ENCODE results near the gene ELFN1.

Gene ELFN1

GRCh38 chr7:1729773-1730172 is 59.7 kb downstream of the ELFN1 start:
- no peak for DNase-seq

- no peak for DNase-seq
These were observed 62.0 kb downstream of the ELFN1 start for GRCh38 chr7:1732072-1732471.

GRCh38 chr7:1732645-1733044 is 62.6 kb downstream of the ELFN1 start:
- DNase-seq = no peak

DNA sequence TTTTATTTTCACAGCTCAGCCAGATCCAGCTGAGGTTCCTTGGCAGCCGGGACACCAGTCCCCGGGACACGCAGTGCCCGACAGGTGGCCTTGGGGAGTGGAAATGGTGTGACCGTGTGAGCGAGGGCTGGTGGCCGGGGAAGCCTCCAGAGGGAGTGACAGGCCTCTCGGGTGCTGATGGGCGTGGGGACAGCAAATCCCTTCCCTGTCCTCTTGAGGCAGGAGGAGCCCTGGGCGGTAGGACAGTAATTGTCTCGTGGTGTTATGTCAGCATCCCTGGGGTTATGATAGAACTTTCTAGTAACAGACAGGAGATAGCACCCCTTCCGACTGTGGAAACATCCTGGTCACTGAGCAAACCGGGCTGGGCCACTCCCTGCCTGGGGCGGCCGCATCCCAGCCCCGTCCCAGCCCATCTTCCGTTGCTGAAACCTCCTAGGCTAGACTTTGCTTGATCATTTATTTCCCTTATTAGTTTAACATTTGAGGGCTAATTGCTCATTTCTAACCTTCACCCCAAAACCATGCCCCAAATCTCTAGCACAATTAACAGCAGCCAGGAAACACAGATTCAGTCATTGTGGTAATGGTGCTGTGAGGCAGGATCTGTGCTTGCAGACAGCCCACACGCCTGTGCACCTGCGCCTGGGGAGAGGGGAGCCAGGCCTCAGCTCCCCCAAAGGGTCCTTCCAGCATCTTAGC is 63.3 kb downstream of the ELFN1 start:
- DNase-seq = no peak

DNA sequence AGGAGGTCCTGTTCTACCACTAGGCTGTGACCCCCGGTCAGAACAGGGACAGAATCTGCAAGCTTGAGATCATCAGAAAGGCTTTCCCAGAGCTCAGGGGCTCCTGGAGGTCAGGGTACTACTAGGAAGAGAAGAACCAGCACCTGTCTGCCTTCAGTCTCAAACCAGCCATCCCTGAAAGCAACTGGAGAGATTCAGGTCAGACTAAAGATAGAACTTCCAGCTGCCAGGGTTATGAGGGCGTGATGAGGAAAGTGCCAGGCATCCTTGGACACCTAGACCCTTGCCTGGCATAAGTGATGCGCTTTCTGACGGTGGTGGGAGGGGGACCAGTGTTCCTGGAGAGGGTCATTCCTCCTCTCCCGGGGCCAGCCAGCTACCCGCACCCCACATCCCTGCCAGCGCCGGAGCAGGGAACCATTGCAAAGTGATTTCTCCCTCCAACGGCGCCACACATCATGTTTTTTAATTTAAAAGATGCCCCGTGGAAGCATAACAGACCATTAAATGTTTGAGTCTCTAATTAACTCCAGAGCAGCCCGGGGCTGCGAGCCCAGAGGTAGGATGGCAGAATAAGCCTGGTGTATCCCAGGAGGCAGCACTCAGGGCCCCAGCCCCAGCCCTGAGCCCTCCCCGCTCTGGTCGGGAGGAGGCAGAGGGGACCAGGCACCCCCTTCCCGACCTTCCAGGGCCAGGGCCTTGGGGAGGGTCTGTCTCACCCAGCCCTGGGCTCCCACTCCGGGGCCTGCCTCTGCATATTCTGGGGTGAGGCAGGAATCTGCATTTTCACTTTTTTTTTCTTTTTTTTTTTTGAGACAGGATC is 64.0 kb downstream of the ELFN1 start:
- no peak for DNase-seq

DNA sequence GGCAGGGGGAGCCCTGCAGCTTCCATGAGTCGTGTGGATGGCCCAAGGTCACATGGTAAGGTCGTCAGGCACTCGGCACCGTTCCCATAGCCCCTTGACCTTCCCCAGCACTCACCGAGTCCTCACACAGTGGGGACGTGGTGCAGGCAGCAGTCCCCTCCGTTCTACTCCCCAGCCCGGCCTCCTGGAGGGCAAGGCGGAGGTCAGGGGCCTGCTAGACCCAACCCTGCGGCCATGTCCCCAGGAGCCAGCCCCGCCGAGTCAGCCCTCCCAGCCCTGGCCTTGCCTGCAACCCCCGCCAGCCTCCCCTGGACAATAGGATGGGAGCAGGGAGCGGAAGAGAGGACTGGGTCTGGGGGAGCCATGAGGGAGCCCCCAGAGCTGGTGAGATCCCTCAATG is 65.2 kb downstream of the ELFN1 start:
- no peak for DNase-seq

DNA sequence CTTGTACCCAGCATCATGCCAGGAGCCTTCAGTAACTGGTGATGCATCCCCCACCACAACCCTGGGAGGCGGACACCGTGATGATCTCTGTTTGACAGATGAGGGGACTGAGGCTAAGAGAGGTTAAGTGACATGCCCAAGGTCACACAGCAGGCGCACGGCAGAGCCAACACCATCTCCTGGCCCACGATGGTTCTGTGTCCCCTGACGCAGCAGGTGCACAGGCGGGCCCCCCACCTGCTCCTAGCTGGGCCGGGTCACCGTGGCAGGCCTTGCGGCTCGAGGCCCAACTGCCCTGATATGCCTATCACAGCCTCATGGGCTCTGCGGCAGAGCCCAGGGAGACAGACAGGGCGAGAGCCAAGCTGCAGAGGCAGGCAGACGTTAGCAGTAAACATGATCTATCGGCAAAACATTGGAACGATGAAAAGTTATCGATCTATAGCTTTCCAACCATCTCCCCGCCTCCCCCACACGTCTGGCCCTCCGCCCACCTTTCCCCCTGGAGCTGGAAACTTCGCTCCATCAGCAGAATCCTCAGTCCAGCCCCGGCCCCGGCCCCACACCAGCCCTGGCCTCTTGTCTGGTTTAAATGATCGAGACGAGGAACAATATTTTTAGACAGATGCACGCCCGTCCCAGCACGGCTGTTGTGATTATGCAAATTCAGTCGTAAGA is 65.9 kb downstream of the ELFN1 start:
- no peak for DNase-seq

DNA sequence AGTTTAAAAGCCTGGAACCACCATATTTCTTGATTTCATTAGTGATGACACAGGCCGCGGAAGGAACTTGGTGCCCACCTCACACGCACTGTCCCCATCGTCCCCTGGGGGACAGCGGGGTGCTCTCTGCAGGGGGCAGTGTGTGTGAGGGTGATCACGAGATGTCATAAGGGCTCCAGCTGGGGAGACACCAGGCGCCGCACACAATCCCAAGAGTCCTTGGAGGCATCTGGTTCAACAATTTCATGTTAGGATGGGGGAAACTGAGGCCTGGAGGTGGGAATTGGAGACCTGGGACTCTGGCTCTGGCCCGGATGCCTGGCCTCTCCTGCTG is 66.4 kb downstream of the ELFN1 start:
- DNase-seq = no peak

DNA sequence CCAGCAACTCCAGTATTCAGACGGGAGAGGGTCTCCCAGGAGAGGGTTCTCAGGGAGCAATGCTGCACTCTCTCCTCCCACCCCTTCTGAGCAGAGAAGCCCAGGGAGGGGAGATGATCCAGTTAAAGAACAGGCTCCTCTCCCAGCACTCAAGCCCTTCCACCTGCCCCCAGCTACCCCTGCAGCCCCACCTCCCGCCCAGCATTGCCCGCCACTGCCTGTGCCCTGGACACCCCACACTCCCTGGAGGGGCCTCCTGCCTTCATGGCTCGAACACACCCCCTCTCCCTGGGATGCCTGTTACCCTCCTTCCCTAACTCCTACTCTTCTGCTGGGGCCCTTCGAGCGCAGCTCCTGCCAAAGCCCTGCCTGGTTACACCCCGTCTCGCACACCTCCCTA is 66.8 kb downstream of the ELFN1 start:
- no peak for DNase-seq

- no peak for DNase-seq
These were observed 67.4 kb downstream of the ELFN1 start for GRCh38 chr7:1737523-1737922.

GRCh38 chr7:1737956-1738355 is 67.9 kb downstream of the ELFN1 start:
- no peak for DNase-seq

DNA sequence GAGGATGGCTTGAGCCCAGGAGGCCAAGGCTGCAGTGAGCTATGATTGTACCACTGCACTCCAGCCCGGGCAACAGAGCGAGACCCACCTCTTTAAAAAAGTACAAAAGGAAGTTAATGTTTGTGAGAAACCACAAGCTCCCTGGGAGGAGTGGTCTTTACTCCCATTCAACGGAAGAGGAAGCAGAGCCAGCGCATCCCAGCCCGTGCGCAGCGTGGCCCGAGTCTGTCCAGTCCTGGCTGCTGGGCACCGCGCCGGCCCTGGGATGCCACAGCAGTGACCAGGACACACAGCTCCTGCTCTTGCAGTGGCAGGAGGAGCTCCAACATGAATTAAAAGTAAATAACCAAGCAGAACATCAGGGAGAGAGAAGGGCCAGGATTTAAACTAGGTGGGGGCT is 68.4 kb downstream of the ELFN1 start:
- DNase-seq = no peak

DNA sequence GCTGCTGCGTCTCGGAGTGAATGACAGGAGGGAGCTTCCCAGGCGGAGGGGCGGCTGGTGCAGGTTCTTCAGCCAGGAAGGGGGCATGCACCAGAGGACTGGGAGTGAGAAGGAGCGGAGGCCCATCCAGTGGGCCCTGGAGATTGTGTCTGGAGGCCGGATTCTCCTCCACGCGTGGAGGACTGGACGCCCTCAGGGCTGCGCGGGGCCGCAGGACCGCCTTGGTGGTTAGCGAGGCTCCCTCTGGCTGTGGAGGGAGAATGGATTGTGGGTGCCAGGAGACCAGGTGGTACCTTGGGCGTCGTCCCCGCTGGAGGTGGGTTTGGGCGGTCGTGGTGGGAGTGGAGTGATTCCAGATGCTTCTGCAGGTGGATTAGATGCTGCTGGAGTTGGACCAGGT is 68.9 kb downstream of the ELFN1 start:
- DNase-seq = no peak

DNA sequence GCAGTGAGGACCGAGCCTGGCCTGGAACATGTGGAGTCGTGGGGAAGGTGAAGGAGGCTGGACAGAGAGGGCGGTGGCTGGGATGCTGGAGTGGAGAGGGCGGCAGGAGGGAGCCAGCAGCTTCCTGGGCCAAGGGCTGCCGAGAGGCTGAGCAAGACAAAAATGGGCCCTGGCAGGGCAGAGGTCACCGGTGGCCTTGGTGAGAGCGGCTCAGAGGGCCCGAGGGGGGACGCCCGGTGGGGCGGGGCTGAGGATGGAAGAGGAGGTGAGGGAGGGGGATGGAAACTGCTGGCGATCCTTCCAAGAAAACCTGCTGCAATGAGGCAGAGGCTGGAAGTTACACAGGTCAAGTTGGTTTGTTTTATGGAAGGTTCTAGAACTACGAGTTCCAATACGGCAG is 69.5 kb downstream of the ELFN1 start:
- no peak for DNase-seq

DNA sequence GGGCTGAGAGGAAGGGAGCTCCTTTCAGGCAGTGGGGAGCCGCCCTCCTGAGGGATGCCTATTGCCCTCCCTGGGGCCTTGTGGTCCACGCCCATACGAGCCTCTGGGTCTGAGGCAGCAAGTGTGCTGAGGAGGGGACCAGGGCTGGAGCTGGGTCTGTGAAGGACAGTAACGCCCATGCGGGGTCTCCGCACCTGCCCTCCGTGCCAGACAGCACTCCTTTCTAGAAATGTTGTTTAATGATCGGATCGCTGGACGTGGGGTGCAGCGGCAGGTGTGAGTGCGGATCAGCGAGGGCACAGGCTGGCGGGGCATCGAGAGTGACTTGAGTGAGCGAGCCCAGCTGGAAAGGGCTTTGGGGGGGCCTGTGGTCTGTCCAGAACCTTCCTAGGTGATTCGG is 70.1 kb downstream of the ELFN1 start:
- DNase-seq = no peak

DNA sequence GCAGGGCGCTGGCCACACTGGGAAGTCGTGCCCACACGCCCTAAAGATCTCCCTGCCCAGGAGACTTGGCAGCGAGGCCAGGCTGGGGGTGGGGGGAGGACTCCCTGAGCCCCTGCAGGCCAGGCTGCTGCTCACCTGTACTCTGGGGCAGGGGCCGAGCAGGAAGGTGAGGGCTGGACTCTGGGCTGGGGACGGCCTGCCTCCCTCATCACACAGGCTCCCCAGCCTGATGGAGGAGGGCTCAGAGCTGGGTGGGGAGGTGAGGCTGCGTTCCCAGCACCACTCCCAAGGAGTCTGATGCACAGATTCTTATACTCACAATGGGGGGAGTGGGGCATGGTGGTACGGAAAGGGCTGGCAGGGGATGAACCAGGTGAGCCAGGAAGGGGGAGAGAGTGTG is 71.2 kb downstream of the ELFN1 start:
- DNase-seq = no peak

GRCh38 chr7:1741751-1742554 is 71.9 kb downstream of the ELFN1 start:
- peak; percentile 49 for DNase-seq

- DNase-seq = no peak
These were observed 72.7 kb downstream of the ELFN1 start for GRCh38 chr7:1742555-1743303.

- DNase-seq = no peak
These were observed 73.6 kb downstream of the ELFN1 start for GRCh38 chr7:1743481-1744230.

- no peak for DNase-seq
These were observed 74.4 kb downstream of the ELFN1 start for GRCh38 chr7:1744296-1745017.

DNA sequence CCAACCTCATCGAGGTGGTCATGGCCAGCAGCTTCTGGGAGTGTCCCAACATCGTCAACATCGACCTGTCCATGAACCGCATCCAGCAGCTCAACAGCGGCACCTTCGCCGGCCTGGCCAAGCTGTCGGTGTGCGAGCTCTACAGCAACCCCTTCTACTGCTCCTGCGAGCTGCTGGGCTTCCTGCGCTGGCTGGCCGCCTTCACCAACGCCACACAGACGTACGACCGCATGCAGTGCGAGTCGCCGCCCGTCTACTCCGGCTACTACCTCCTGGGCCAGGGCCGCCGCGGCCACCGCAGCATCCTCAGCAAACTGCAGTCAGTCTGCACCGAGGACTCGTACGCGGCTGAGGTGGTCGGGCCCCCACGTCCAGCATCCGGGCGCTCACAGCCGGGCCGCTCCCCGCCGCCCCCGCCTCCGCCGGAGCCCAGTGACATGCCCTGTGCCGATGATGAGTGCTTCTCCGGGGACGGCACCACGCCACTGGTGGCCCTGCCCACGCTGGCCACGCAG is 75.0 kb downstream of the ELFN1 start:
- DNase-seq = no peak
